Lung (tissue), 12 donors: ENCODE data around the gene AGRN. TPM values are rescaled to one million over a fixed set of nuclear protein-coding genes. Genes with fewer than 3 reads are reported as not detected.

Experiments
- ATAC-seq: fragments of 200-7000 bp; cut with Tn5 transposase; one replicate; pipeline ENCODE4 v1.9.1; 2020; ENCODE audit warnings: moderate number of reproducible peaks; ENCODE audit not compliant: insufficient read depth, low FRiP score
- DNase-seq, 3 donors: peaks; one replicate each; pipeline ENCODE4 v3.0.0-alpha.2; 2013 to 2017
- H3K27ac ChIP-seq, 2 donors: one replicate each; pipeline ENCODE4 v1.5.1; 2013; ENCODE audit warnings: mild to moderate bottlenecking in 2 of 2, moderate library complexity in 2 of 2, control low read depth in 1 of 2, inconsistent platforms in 1 of 2, low read depth in 1 of 2, low read length in 1 of 2
- H3K27me3 ChIP-seq, 3 donors: one replicate each; pipeline ENCODE4 v1.5.1; 2013; ENCODE audit warnings: low read length in 2 of 3; ENCODE audit not compliant: control insufficient read depth in 3 of 3, insufficient read depth in 3 of 3
- H3K36me3 ChIP-seq, 4 donors: one replicate each; pipeline ENCODE4 v1.5.1; 2013; ENCODE audit warnings: low read length in 4 of 4, mild to moderate bottlenecking in 1 of 4, moderate library complexity in 1 of 4; ENCODE audit not compliant: control insufficient read depth in 4 of 4, insufficient read depth in 4 of 4
- H3K4me1 ChIP-seq, 5 donors: one replicate each; pipeline ENCODE4 v1.5.1; 2013; ENCODE audit warnings: low read length in 5 of 5, mild to moderate bottlenecking in 2 of 5, moderate library complexity in 1 of 5; ENCODE audit not compliant: control insufficient read depth in 5 of 5, insufficient read depth in 5 of 5
- H3K4me3 ChIP-seq: one replicate; pipeline ENCODE4 v1.5.1; 2013; ENCODE audit warnings: mild to moderate bottlenecking, control low read depth, moderate library complexity
- H3K9ac ChIP-seq, 2 donors: one replicate each; pipeline ENCODE4 v1.5.1; 2013; ENCODE audit warnings: low read length in 2 of 2, control low read depth in 1 of 2; ENCODE audit not compliant: insufficient read depth in 1 of 2
- H3K9me3 ChIP-seq, 4 donors: one replicate each; pipeline ENCODE4 v1.5.1; 2013; ENCODE audit warnings: low read length in 3 of 4, mild to moderate bottlenecking in 1 of 4, moderate library complexity in 1 of 4; ENCODE audit not compliant: control insufficient read depth in 4 of 4, insufficient read depth in 3 of 4
- CTCF ChIP-seq: IDR thresholded peaks from 2 replicates; pipeline ENCODE4 v1.5.1; 2012; ENCODE audit warnings: mild to moderate bottlenecking; ENCODE audit errors: control extremely low read depth, extremely low read depth
- WGBS, 2 donors: extraction: QIAGEN DNeasy Blood & Tissue Kit; methylation state at CpG; one replicate each; pipeline ENCODE4 v1.1.7; 2013; 5-methylcytosine and 5-hydroxymethylcytosine counted together
- polyA plus RNA-seq, 2 donors: library from polyadenylated mRNA; stranded (reverse); fragments of 200-250 nt; gene quantifications; one replicate each; pipeline ENCODE4 v1.2.1, GENCODE V29; 2013
- total RNA-seq, 2 donors: library from RNA; depleted of rRNA in 1 of 2; stranded (reverse); fragments of >200 nt in 1 of 2; gene quantifications; one replicate each; pipeline ENCODE4 v1.2.1, GENCODE V29; 2014 to 2021
- donor health status: control.
- donor health status: control.
- donor health status: Bipolar disorder and iron deficiency.
- donor health status: healthy.
- donor health status: DM: yes; HTN: yes; CAD: no.

The AGRN gene
- total and polyA plus RNA-seq, 4 donors, result 30.7 to 124 (median 85.2) TPM

- DNase-seq (no peak), ATAC-seq (no peak)
- peaks cover 0 to 26% (median 6%) of the 10 kb centered on the region in 5 donors for H3K4me1 ChIP-seq
- TF ChIP-seq CTCF, result no peak
- H3K27ac ChIP-seq, result no peak overlapping the region
- H3K27me3 ChIP-seq, result peaks cover 0 to 9% (median 6%) of the 10 kb centered on the region in 3 donors
- H3K9ac ChIP-seq, result no peak overlapping the region
- no peak overlapping the region for H3K4me3 ChIP-seq
- H3K9me3 ChIP-seq, result peaks cover 0 to 6% (median 0%) of the 10 kb centered on the region in 4 donors
- peaks cover 0 to 10% (median 2%) of the 10 kb centered on the region in 4 donors for H3K36me3 ChIP-seq
- 85 to 87% methylated on average over 30 of the region's 30 CpGs for WGBS, 2 donors
Measured at GRCh38 chr1:1037366-1038327, 17.7 kb downstream of the AGRN start.

GRCh38 chr1:1038694-1039093 is 18.8 kb downstream of the AGRN start:
- TF ChIP-seq CTCF, result no peak
- Histone ChIP-seq H3K36me3 (peaks cover 0 to 15% (median 3%) of the 10 kb centered on the region in 4 donors), H3K9me3 (peaks cover 0 to 6% (median 0%) of the 10 kb centered on the region in 4 donors), H3K27me3 (peaks cover 0 to 9% (median 6%) of the 10 kb centered on the region in 3 donors), H3K27ac (no peak overlapping the region), H3K9ac (no peak overlapping the region), H3K4me3 (no peak overlapping the region), H3K4me1 (peaks cover 0 to 19% (median 6%) of the 10 kb centered on the region in 5 donors)
- DNase-seq (no peak), ATAC-seq (no peak)
- 63 to 82% methylated on average over 6 of the region's 6 CpGs for WGBS, 2 donors

- peaks cover 0 to 9% (median 6%) of the 10 kb centered on the region in 3 donors for H3K27me3 ChIP-seq
- H3K4me3 ChIP-seq, result no peak overlapping the region
- peaks cover 0 to 6% (median 0%) of the 10 kb centered on the region in 4 donors for H3K9me3 ChIP-seq
- peaks cover 0 to 21% (median 3%) of the 10 kb centered on the region in 4 donors for H3K36me3 ChIP-seq
- no peak for ATAC-seq
- TF ChIP-seq CTCF, result no peak
- no peak for DNase-seq
- no peak overlapping the region for H3K27ac ChIP-seq
- no peak overlapping the region for H3K9ac ChIP-seq
- peaks cover 0 to 13% (median 6%) of the 10 kb centered on the region in 5 donors for H3K4me1 ChIP-seq
- 26 to 49% methylated on average over 17 of the region's 17 CpGs for WGBS, 2 donors
Measured at GRCh38 chr1:1039145-1039910, 19.4 kb downstream of the AGRN start.
